GM23338 (cell line): ENCODE results near the gene CDH4. TPM values are rescaled to one million over a fixed set of nuclear protein-coding genes. Genes with fewer than 3 reads are reported as not detected.

Experiments used
- ATAC-seq: fragments of 200-7000 bp; cut with Tn5 transposase; 3 replicates; pipeline ENCODE4 v1.9.1; 2020
- DNase-seq: peaks from one replicate; pipeline ENCODE4 v3.0.0-alpha.2; 2015; ENCODE audit warnings: low spot score
- H2AFZ ChIP-seq: fragments of 200-600 bp; sonication (generic); 2 replicates; pipeline ENCODE4 v1.8.0; 2016; ENCODE audit warnings: antibody characterized with exemption, mild to moderate bottlenecking, moderate library complexity
- H3F3A ChIP-seq: fragments of 200-600 bp; sonication (generic); replicated peaks from 2 replicates; pipeline ENCODE4 v1.8.0; 2017; ENCODE audit warnings: antibody characterized with exemption, mixed run types, low read depth
- H3K27ac ChIP-seq: fragments of 200-600 bp; sonication (generic); 2 replicates; pipeline ENCODE4 v1.6.1; 2016; ENCODE audit warnings: low read depth
- H3K27me3 ChIP-seq: fragments of 200-600 bp; sonication (generic); 2 replicates; pipeline ENCODE4 v1.8.0; 2016; ENCODE audit warnings: mild to moderate bottlenecking, mixed run types, moderate library complexity; ENCODE audit not compliant: insufficient read depth
- H3K36me3 ChIP-seq: fragments of 200-600 bp; sonication (generic); 2 replicates; pipeline ENCODE4 v1.8.0; 2016; ENCODE audit warnings: mild to moderate bottlenecking; ENCODE audit not compliant: insufficient read depth
- H3K4me1 ChIP-seq: fragments of 200-600 bp; sonication (generic); 2 replicates; pipeline ENCODE4 v1.8.0; 2016; ENCODE audit warnings: mild to moderate bottlenecking, moderate library complexity; ENCODE audit not compliant: insufficient read depth
- H3K4me2 ChIP-seq: fragments of 200-600 bp; sonication (generic); 2 replicates; pipeline ENCODE4 v1.7.1; 2017; ENCODE audit warnings: mixed run types
- H3K4me3 ChIP-seq: fragments of 200-600 bp; sonication (generic); 2 replicates; pipeline ENCODE4 v1.6.1; 2016; ENCODE audit warnings: mixed run types
- H3K79me2 ChIP-seq: fragments of 200-600 bp; sonication (generic); replicated peaks from 2 replicates; pipeline ENCODE4 v1.8.0; 2017; ENCODE audit warnings: mild to moderate bottlenecking; ENCODE audit not compliant: insufficient read depth
- H3K9me2 ChIP-seq: fragments of 200-600 bp; sonication (generic); 2 replicates; pipeline ENCODE4 v1.8.0; 2017; ENCODE audit not compliant: insufficient read depth
- H4K20me1 ChIP-seq: fragments of 200-600 bp; sonication (generic); replicated peaks from 2 replicates; pipeline ENCODE4 v1.8.0; 2017; ENCODE audit warnings: mild to moderate bottlenecking; ENCODE audit not compliant: insufficient read depth
- H3K27ac Mint-ChIP-seq: 2 replicates; pipeline ENCODE4 v1.8.0; 2020; ENCODE audit warnings: inconsistent platforms, mild to moderate bottlenecking, moderate library complexity, mixed read lengths
- H3K27me3 Mint-ChIP-seq: 3 replicates; pipeline ENCODE4 v1.8.0; 2022; ENCODE audit warnings: low read depth, mild to moderate bottlenecking, moderate library complexity, mixed read lengths, inconsistent platforms; ENCODE audit not compliant: insufficient read depth, poor library complexity
- H3K36me3 Mint-ChIP-seq: 3 replicates; pipeline ENCODE4 v1.8.0; 2021; ENCODE audit warnings: low read depth, mild to moderate bottlenecking, inconsistent platforms, moderate library complexity, mixed read lengths
- H3K4me1 Mint-ChIP-seq: 3 replicates; pipeline ENCODE4 v1.8.0; 2020; ENCODE audit warnings: mild to moderate bottlenecking, inconsistent platforms, mixed read lengths
- H3K4me3 Mint-ChIP-seq: 3 replicates; pipeline ENCODE4 v1.8.0; 2021; ENCODE audit warnings: moderate library complexity, mild to moderate bottlenecking, inconsistent platforms, mixed read lengths
- H3K9me3 Mint-ChIP-seq: 3 replicates; pipeline ENCODE4 v1.8.0; 2020; ENCODE audit warnings: moderate library complexity, mild to moderate bottlenecking, inconsistent platforms, mixed read lengths
- CREB1 ChIP-seq: fragments of 250-450 bp; sonication (Bioruptor Pico); IDR thresholded peaks from 2 replicates; pipeline ENCODE4 v1.5.0; 2020; ENCODE audit warnings: low read depth, mild to moderate bottlenecking, moderate library complexity
- CTCF ChIP-seq, 2 experiments: fragments of 200-600 bp in 1 of 2; sonication (generic) in 1 of 2; conservative IDR thresholded peaks; 2 replicates each; pipeline versions ENCODE4 v1.5.1 to v1.6.1; 2016 to 2017; ENCODE audit warnings: antibody characterized with exemption in 2 of 2, low read depth in 2 of 2, mild to moderate bottlenecking in 2 of 2, moderate library complexity in 1 of 2
- EZH2 ChIP-seq: fragments of 200-600 bp; sonication (generic); IDR thresholded peaks from one replicate; pipeline ENCODE4 v1.8.0; 2017; ENCODE audit warnings: antibody characterized with exemption, mild to moderate bottlenecking, low read depth; ENCODE audit not compliant: unreplicated experiment
- EZH2phosphoT487 ChIP-seq: fragments of 200-600 bp; sonication (generic); IDR thresholded peaks from one replicate; pipeline ENCODE4 v1.8.1; 2018; ENCODE audit warnings: antibody characterized with exemption; ENCODE audit not compliant: unreplicated experiment
- JUNB ChIP-seq: IDR thresholded peaks from one replicate; pipeline ENCODE4 v1.6.1; 2016; ENCODE audit warnings: antibody characterized with exemption; ENCODE audit not compliant: unreplicated experiment
- NANOG ChIP-seq: IDR thresholded peaks from 2 replicates; pipeline ENCODE4 v1.6.1; 2016; ENCODE audit warnings: antibody characterized with exemption, borderline replicate concordance
- POLR2AphosphoS5 ChIP-seq: IDR thresholded peaks from 2 replicates; pipeline ENCODE4 v1.6.1; 2016; ENCODE audit warnings: antibody characterized with exemption, low read depth
- REST ChIP-seq: IDR thresholded peaks from one replicate; pipeline ENCODE4 v1.6.1; 2018; ENCODE audit warnings: antibody characterized with exemption; ENCODE audit not compliant: unreplicated experiment
- STAT1 ChIP-seq: IDR thresholded peaks from one replicate; pipeline ENCODE4 v1.6.1; 2016; ENCODE audit warnings: antibody characterized with exemption; ENCODE audit not compliant: unreplicated experiment
- ZNF114 ChIP-seq: fragments of 250-450 bp; sonication (Bioruptor Pico); IDR thresholded peaks from 2 replicates; pipeline ENCODE4 v1.5.0; 2020; ENCODE audit warnings: mild to moderate bottlenecking, moderate library complexity
- ZNF462 ChIP-seq: fragments of 250-450 bp; sonication (Bioruptor Pico); IDR thresholded peaks from 2 replicates; pipeline ENCODE4 v1.5.0; 2020; ENCODE audit warnings: mild to moderate bottlenecking, moderate library complexity
- polyA plus RNA-seq: library from polyadenylated mRNA; unstranded; fragments of >200 nt; fragmentation: Nextera tagmentation; extraction: Ambion mirVana; gene quantifications from 2 replicates; pipeline ENCODE4 v1.2.1, GENCODE V29; 2016
- total RNA-seq: library from RNA; depleted of rRNA; stranded (reverse); fragments of >200 nt; shearing (Covaris generic); gene quantifications from 2 replicates; pipeline ENCODE4 v1.2.3, GENCODE V29; 2014
- TF ChIP-seq, protein P1 (sequence below): IDR thresholded peaks from 2 replicates; pipeline ENCODE4 v1.6.1; 2016; ENCODE audit warnings: antibody characterized with exemption

Gene CDH4
- total and polyA plus RNA-seq, 2 experiments from 2014 or later, result 1.2 to 4.2 TPM

- TF ChIP-seq REST (no peak), ZNF114 (CRISPR knock-in tag) (no peak), POLR2AphosphoS5 (no peak)
These were observed 133.2 kb downstream of the CDH4 start (continued) for GRCh38 chr20:61385296-61385695.

DNA sequence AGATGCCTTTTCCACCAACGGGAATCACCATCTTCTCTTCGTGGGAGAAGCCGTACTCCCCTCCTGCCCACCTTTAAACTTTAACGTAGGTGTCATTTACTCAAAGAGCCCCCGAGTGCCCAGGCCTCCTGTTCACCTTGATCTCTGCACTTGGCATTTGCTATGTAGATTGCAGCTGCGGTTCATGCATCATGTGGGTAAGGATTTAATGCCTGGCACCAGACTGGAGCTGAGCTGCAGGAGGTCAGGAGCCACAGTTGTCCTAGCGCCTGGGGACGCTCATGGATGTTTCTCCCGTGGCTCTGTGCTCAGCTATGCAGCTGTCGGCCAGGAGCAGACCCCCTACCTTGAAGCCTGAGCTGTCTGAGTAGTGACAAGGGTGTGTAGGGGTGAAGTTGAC lies 133.7 kb downstream of the CDH4 start:
- H3K4me1 Mint-ChIP-seq, result peaks cover 16% of the 10 kb centered on the region
- no peak overlapping the region for H2AFZ ChIP-seq
- no peak overlapping the region for H3K4me3 Mint-ChIP-seq
- no peak overlapping the region for H3K4me2 ChIP-seq
- H3K36me3 ChIP-seq, result no peaks in the 10 kb centered on the region; the same call in 1 of the 2 replicates
- H3K27ac ChIP-seq, result no peak overlapping the region
- H3K9me3 Mint-ChIP-seq, result peaks cover 35% of the 10 kb centered on the region
- ATAC-seq, result no peak
- H3K9me2 ChIP-seq, result no peaks in the 10 kb centered on the region
- H3K27me3 Mint-ChIP-seq, result peaks cover 16% of the 10 kb centered on the region
- peaks cover 10% of the 10 kb centered on the region; the same call in 1 of the 2 replicates for H3K4me1 ChIP-seq
- H3K27me3 ChIP-seq, result no peaks in the 10 kb centered on the region; the same call in 1 of the 2 replicates
- H3K36me3 Mint-ChIP-seq, result peaks cover 34% of the 10 kb centered on the region
- no peaks in the 10 kb centered on the region for H3F3A ChIP-seq
- H3K27ac Mint-ChIP-seq, result no peak overlapping the region
- H4K20me1 ChIP-seq, result no peaks in the 10 kb centered on the region; the same call in 1 of the 2 replicates
- H3K4me3 ChIP-seq, result no peak overlapping the region
- no peak for DNase-seq
- H3K79me2 ChIP-seq, result no peaks in the 10 kb centered on the region
- TF ChIP-seq, protein P1, sequence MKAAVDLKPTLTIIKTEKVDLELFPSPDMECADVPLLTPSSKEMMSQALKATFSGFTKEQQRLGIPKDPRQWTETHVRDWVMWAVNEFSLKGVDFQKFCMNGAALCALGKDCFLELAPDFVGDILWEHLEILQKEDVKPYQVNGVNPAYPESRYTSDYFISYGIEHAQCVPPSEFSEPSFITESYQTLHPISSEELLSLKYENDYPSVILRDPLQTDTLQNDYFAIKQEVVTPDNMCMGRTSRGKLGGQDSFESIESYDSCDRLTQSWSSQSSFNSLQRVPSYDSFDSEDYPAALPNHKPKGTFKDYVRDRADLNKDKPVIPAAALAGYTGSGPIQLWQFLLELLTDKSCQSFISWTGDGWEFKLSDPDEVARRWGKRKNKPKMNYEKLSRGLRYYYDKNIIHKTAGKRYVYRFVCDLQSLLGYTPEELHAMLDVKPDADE, result no peak
- TF ChIP-seq JUNB, result no peak
- TF ChIP-seq NANOG, result no peak
- TF ChIP-seq ZNF114 (CRISPR knock-in tag), result no peak
- no peak for TF ChIP-seq ZNF462 (CRISPR knock-in tag)
- TF ChIP-seq CREB1, result no peak
- no peak for TF ChIP-seq CTCF (conservative IDR thresholded peaks at IDR 0.05; ENCODE audit: low read depth in 2 of 2)
- TF ChIP-seq EZH2phosphoT487, result no peak
- TF ChIP-seq EZH2, result no peak
- no peak for TF ChIP-seq STAT1
